ENCODE measurements around the gene NASP.

NASP gene

GRCh38 chr1:45620588-45621500 is 37.0 kb downstream of the NASP start:
- DNase-seq (ENCODE audit: low read depth): no peak

GRCh38 chr1:45621501-45621836 is 37.6 kb downstream of the NASP start:
- DNase-seq (ENCODE audit: low read depth): no peak

- DNase-seq (ENCODE audit: low read depth): no peak
Measured at GRCh38 chr1:45621895-45622523, 38.2 kb downstream of the NASP start.

GRCh38 chr1:45622524-45623394 is 38.9 kb downstream of the NASP start:
- no peak for DNase-seq (ENCODE audit: low read depth)

GRCh38 chr1:45623972-45624371 is 40.1 kb downstream of the NASP start, which contains the start of gene CCDC17:
CCDC17 (minus strand) TSS chr1:45624054; CDS start chr1:45623909, 145 bp downstream.
- no peak for DNase-seq (ENCODE audit: low read depth)

GRCh38 chr1:45629035-45629434 is 45.2 kb downstream of the NASP start:
- no peak for DNase-seq (ENCODE audit: low read depth)

GRCh38 chr1:45630429-45630828 is 46.6 kb downstream of the NASP start:
- no peak for DNase-seq (ENCODE audit: low read depth)

- no peak for DNase-seq (ENCODE audit: low read depth)
Measured at GRCh38 chr1:45635211-45635610, 51.4 kb downstream of the NASP start.

GRCh38 chr1:45640293-45640692 is 56.5 kb downstream of the NASP start:
- no peak for DNase-seq (ENCODE audit: low read depth)

- DNase-seq (ENCODE audit: low read depth): no peak
Measured at GRCh38 chr1:45643321-45643720, 59.5 kb downstream of the NASP start.

GRCh38 chr1:45643978-45644377 is 60.1 kb downstream of the NASP start:
- no peak for DNase-seq (ENCODE audit: low read depth)

- DNase-seq (ENCODE audit: low read depth): no peak
Measured at GRCh38 chr1:45644661-45645060, 60.8 kb downstream of the NASP start.

- DNase-seq (ENCODE audit: low read depth): no peak
Measured at GRCh38 chr1:45647248-45648021, 63.6 kb downstream of the NASP start.

GRCh38 chr1:45654540-45655280 is 70.9 kb downstream of the NASP start:
- no peak for DNase-seq (ENCODE audit: low read depth)

GRCh38 chr1:45656573-45657226 is 72.9 kb downstream of the NASP start:
- DNase-seq (ENCODE audit: low read depth): no peak

GRCh38 chr1:45658171-45658570 is 74.3 kb downstream of the NASP start:
- DNase-seq (ENCODE audit: low read depth): no peak

GRCh38 chr1:45659222-45659621 is 75.4 kb downstream of the NASP start:
- no peak for DNase-seq (ENCODE audit: low read depth)

- no peak for DNase-seq (ENCODE audit: low read depth)
Measured at GRCh38 chr1:45660336-45660735, 76.5 kb downstream of the NASP start.

GRCh38 chr1:45666836-45667235 is 83.0 kb downstream of the NASP start:
- no peak for DNase-seq (ENCODE audit: low read depth)

- no peak for DNase-seq (ENCODE audit: low read depth)
Measured at GRCh38 chr1:45667321-45668111, 83.7 kb downstream of the NASP start.
